ENCODE results near the gene GABRD. TPM values are rescaled to one million over a fixed set of nuclear protein-coding genes. Genes with fewer than 3 reads are reported as not detected.

GABRD gene
- total and polyA plus RNA-seq, 8 donors: 0.09 to 0.61 (median 0.15) TPM; not detected in 3

GRCh38 chr1:2073382-2074230 is 54.5 kb downstream of the GABRD start:
- FAIRE-seq: no peak
- no peaks in the 10 kb centered on the region for H3K9me3 ChIP-seq
- H3K27ac ChIP-seq: no peak overlapping the region
- intact Hi-C loops (cut with DNase I): no loop called here
- no peaks in the 10 kb centered on the region for H3K27me3 ChIP-seq
- H3K4me1 ChIP-seq: no peaks in the 10 kb centered on the region
- peak in 1 of 4 donors; percentile 26 for ATAC-seq
- TF ChIP-seq CTCF (IDR thresholded peaks at IDR 0.05): no peak
- H3K4me3 ChIP-seq: no peak overlapping the region
- H3K36me3 ChIP-seq: no peaks in the 10 kb centered on the region
- 85 to 88% methylated on average over 59 of the region's 59 CpGs for WGBS, 2 donors
- peak in 1 of 6 donors; percentile 61 for DNase-seq

GRCh38 chr1:2074396-2074795 is 55.3 kb downstream of the GABRD start:
- DNase-seq: peak in 1 of 6 donors; percentile 39
- H3K36me3 ChIP-seq: no peaks in the 10 kb centered on the region
- TF ChIP-seq CTCF (IDR thresholded peaks at IDR 0.05): no peak
- H3K27ac ChIP-seq: no peak overlapping the region
- H3K9me3 ChIP-seq: no peaks in the 10 kb centered on the region
- no peaks in the 10 kb centered on the region for H3K27me3 ChIP-seq
- intact Hi-C loops (cut with DNase I): no loop called here
- no peak overlapping the region for H3K4me3 ChIP-seq
- no peak for FAIRE-seq
- H3K4me1 ChIP-seq: no peaks in the 10 kb centered on the region
- ATAC-seq: no peak
- WGBS, 2 donors: 85 to 87% methylated on average over 19 of the region's 19 CpGs

GRCh38 chr1:2074944-2075740 is 56.0 kb downstream of the GABRD start:
- intact Hi-C loops (cut with DNase I): no loop called here
- ATAC-seq (no peak), FAIRE-seq (no peak), DNase-seq (peak in 1 of 6 donors; percentile 31)
- no peaks in the 10 kb centered on the region for H3K27me3 ChIP-seq
- H3K4me3 ChIP-seq: no peak overlapping the region
- no peaks in the 10 kb centered on the region for H3K4me1 ChIP-seq
- no peaks in the 10 kb centered on the region for H3K9me3 ChIP-seq
- H3K27ac ChIP-seq: no peak overlapping the region
- no peak for TF ChIP-seq CTCF (IDR thresholded peaks at IDR 0.05)
- WGBS, 2 donors: 88 to 91% methylated on average over 36 to 38 of the region's 38 CpGs
- H3K36me3 ChIP-seq: no peaks in the 10 kb centered on the region

- Histone ChIP-seq H3K27me3 (no peaks in the 10 kb centered on the region), H3K4me3 (no peak overlapping the region), H3K9me3 (no peaks in the 10 kb centered on the region), H3K27ac (no peak overlapping the region), H3K36me3 (no peaks in the 10 kb centered on the region), H3K4me1 (no peaks in the 10 kb centered on the region)
- intact Hi-C loops (cut with DNase I): no loop called here
- DNase-seq: peak in 1 of 6 donors; percentile 31
- WGBS, 2 donors: 94 to 95% methylated on average over 21 of the region's 21 CpGs
- FAIRE-seq: no peak
- TF ChIP-seq CTCF (IDR thresholded peaks at IDR 0.05): no peak
- no peak for ATAC-seq
These were observed 57.7 kb downstream of the GABRD start for GRCh38 chr1:2076826-2077225.
